PC-9 (cell line): ENCODE results near the gene AOPEP.

Experiments used
- EZH2 ChIP-seq: fragments of 200-600 bp; sonication (generic); IDR thresholded peaks from 2 replicates; pipeline ENCODE4 v1.8.0; 2017; ENCODE audit warnings: antibody characterized with exemption, low read depth
- TF ChIP-seq, protein P1 (sequence below): fragments of 200-600 bp; sonication (generic); conservative IDR thresholded peaks from 2 replicates; pipeline ENCODE4 v1.6.1; 2017; ENCODE audit warnings: mixed run types, antibody characterized with exemption, mild to moderate bottlenecking, moderate library complexity

DNA sequence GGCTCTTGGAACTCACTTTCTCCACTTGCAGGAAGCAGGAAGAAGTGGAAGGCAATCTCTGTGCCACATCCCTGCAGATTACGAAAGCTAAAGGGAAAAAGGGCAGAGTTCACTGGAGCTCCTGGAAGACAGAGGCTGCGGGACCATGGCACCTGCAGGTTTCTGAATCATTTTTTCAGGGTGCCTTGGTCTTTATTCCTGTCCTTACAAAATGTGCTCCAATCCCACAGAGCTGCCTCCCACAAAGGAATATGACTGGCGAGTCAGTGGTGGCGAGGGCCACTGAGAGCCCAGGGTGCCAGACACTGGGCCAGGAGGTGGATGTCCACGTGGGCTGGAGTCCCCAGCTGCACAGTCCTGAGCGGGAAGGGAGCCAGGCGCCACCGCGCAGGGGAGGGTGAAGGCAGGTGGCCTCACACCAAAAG, 408.0 kb downstream of the AOPEP start:
- TF ChIP-seq, protein P1, sequence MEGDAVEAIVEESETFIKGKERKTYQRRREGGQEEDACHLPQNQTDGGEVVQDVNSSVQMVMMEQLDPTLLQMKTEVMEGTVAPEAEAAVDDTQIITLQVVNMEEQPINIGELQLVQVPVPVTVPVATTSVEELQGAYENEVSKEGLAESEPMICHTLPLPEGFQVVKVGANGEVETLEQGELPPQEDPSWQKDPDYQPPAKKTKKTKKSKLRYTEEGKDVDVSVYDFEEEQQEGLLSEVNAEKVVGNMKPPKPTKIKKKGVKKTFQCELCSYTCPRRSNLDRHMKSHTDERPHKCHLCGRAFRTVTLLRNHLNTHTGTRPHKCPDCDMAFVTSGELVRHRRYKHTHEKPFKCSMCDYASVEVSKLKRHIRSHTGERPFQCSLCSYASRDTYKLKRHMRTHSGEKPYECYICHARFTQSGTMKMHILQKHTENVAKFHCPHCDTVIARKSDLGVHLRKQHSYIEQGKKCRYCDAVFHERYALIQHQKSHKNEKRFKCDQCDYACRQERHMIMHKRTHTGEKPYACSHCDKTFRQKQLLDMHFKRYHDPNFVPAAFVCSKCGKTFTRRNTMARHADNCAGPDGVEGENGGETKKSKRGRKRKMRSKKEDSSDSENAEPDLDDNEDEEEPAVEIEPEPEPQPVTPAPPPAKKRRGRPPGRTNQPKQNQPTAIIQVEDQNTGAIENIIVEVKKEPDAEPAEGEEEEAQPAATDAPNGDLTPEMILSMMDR: no peak
- TF ChIP-seq EZH2: no peak
